Right atrium auricular region (tissue), 2 donors: ENCODE results near the gene GADD45B. TPM values are rescaled to one million over a fixed set of nuclear protein-coding genes. Genes with fewer than 3 reads are reported as not detected.

ENCODE experiments used
- DNase-seq: peaks from one replicate; pipeline ENCODE4 v3.0.0-alpha.2; 2019; ENCODE audit warnings: low spot score
- H3K27ac ChIP-seq, 2 donors: fragments of 200-600 bp; sonication (generic); 1 replicate in 1 of 2; 2 replicates in 1 of 2; pipeline ENCODE4 v1.5.1; 2016 to 2019
- H3K27me3 ChIP-seq, 2 donors: fragments of 200-600 bp; sonication (generic); one replicate each; pipeline versions ENCODE4 v1.5.1 to v1.6.0; 2017 to 2019
- H3K36me3 ChIP-seq: fragments of 200-600 bp; sonication (generic); one replicate; pipeline ENCODE4 v1.5.1; 2016
- H3K4me1 ChIP-seq, 2 donors: fragments of 200-600 bp; sonication (generic); one replicate each; pipeline versions ENCODE4 v1.5.1 to v1.6.0; 2017 to 2019
- H3K4me3 ChIP-seq, 2 donors: fragments of 200-600 bp; sonication (generic); 1 replicate in 1 of 2; 2 replicates in 1 of 2; pipeline ENCODE4 v1.5.1; 2017 to 2019; ENCODE audit warnings: mild to moderate bottlenecking in 1 of 2, moderate library complexity in 1 of 2
- H3K9me3 ChIP-seq, 2 donors: fragments of 200-600 bp; sonication (generic); one replicate each; pipeline ENCODE4 v1.5.1; 2019
- total RNA-seq, 2 donors: library from RNA; depleted of rRNA; stranded (reverse); fragments of >200 nt; gene quantifications; one replicate each; pipeline ENCODE4 v1.1.0, GENCODE V29; 2016
- TF ChIP-seq, protein P1 (sequence below), 2 donors: fragments of 200-600 bp; sonication (generic); IDR thresholded peaks; one replicate each; pipeline ENCODE4 v1.5.1; 2019; ENCODE audit warnings: antibody characterized with exemption in 2 of 2

Gene GADD45B
- total RNA-seq, 2 donors from 2014 or later, result 205 to 218 TPM

DNA sequence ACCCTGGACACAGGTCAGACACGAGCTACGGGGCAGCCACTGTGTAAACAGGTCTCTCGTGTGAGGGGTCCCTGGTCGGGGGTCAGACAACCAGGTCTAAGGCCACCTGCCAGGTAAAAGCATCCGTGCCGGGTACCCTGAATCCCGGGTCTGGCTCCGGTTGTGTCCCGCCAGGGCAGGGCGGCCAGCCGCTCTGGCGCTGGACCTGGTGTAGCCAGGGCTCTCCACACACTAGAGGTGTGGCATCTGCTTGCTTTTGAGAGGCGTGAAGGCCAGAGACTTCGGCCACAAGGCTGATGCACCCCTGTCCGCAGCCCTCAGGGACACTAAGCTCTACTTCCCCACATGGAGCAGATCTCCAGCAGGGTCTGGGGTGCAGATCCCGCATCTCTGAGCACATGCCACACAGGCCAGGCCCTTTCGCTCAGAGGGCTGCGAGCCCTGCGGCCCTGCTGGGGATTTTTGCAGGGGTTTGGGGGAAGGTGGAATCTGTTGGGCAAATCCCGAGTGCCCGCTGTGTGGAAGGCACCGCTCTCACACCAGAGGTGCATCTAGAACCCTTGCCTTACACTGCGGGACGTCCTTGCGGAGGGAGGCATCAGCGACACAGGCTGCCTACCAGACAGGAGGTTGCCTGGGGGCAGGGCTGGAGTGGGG lies 34.7 kb upstream of the GADD45B start:
- Histone ChIP-seq H3K9me3 (no peaks in the 10 kb centered on the region), H3K27ac (no peak overlapping the region), H3K4me3 (no peak overlapping the region), H3K36me3 (peaks cover 12% of the 10 kb centered on the region), H3K4me1 (peaks cover 0 to 2% of the 10 kb centered on the region in 2 donors), H3K27me3 (no peaks in the 10 kb centered on the region)
- TF ChIP-seq, protein P1, sequence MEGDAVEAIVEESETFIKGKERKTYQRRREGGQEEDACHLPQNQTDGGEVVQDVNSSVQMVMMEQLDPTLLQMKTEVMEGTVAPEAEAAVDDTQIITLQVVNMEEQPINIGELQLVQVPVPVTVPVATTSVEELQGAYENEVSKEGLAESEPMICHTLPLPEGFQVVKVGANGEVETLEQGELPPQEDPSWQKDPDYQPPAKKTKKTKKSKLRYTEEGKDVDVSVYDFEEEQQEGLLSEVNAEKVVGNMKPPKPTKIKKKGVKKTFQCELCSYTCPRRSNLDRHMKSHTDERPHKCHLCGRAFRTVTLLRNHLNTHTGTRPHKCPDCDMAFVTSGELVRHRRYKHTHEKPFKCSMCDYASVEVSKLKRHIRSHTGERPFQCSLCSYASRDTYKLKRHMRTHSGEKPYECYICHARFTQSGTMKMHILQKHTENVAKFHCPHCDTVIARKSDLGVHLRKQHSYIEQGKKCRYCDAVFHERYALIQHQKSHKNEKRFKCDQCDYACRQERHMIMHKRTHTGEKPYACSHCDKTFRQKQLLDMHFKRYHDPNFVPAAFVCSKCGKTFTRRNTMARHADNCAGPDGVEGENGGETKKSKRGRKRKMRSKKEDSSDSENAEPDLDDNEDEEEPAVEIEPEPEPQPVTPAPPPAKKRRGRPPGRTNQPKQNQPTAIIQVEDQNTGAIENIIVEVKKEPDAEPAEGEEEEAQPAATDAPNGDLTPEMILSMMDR (IDR thresholded peaks at IDR 0.05), result no peak
- no peak for DNase-seq

DNA sequence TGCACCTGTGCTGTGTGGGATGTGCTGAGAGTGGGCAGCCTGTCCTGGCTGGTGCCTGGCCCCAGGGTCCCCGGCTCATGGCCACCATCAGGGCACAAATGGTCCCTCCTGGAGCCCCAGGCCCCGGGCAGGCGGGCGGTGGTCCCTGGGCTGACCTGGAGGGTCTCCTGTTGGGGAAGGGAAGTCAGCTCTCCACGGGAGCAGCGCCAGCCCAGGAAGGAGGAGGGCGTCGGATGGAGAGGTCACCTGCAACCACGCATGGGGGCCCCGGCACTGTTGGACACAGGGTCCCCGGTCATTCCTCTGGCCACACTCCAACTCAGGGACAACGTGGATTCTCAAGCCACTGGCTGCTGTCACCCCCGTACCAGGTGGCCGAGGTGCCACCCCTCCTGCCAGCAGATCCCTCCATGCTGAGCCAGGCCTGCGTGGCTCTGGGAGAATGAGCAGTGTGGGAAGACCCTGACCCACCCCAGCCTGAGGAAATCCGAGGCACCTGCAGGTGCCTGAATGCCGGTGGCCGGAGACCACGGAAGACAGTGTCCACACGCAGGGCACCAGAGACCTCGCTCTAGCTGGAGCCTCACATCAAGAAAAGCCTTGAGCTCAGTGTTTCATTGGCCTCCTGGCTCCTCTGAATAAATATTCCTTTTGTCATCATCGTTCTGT lies 32.7 kb upstream of the GADD45B start:
- Histone ChIP-seq H3K4me3 (no peak overlapping the region), H3K27me3 (no peaks in the 10 kb centered on the region), H3K27ac (no peak overlapping the region), H3K4me1 (peaks cover 0 to 5% of the 10 kb centered on the region in 2 donors), H3K9me3 (no peaks in the 10 kb centered on the region), H3K36me3 (peaks cover 12% of the 10 kb centered on the region)
- no peak for DNase-seq
- TF ChIP-seq, protein P1 (IDR thresholded peaks at IDR 0.05), result no peak

- DNase-seq, result no peak
Observed at GRCh38 chr19:2443785-2444182, 32.1 kb upstream of the GADD45B start.

GRCh38 chr19:2444251-2445002 lies 31.5 kb upstream of the GADD45B start:
- TF ChIP-seq, protein P1 (IDR thresholded peaks at IDR 0.05), result no peak
- Histone ChIP-seq H3K4me3 (no peak overlapping the region), H3K9me3 (no peaks in the 10 kb centered on the region), H3K27me3 (no peaks in the 10 kb centered on the region), H3K36me3 (peaks cover 12% of the 10 kb centered on the region), H3K27ac (no peak overlapping the region), H3K4me1 (peaks cover 0 to 5% of the 10 kb centered on the region in 2 donors)
- DNase-seq, result no peak

More at GRCh38 chr19:2443785-2444182, 32.1 kb upstream of the GADD45B start:
- no peaks in the 10 kb centered on the region for H3K27me3 ChIP-seq
- H3K27ac ChIP-seq, result no peak overlapping the region
- H3K36me3 ChIP-seq, result peaks cover 12% of the 10 kb centered on the region
- no peaks in the 10 kb centered on the region for H3K9me3 ChIP-seq
- no peak overlapping the region for H3K4me3 ChIP-seq
- TF ChIP-seq, protein P1 (IDR thresholded peaks at IDR 0.05), result no peak
- H3K4me1 ChIP-seq, result peaks cover 0 to 5% of the 10 kb centered on the region in 2 donors

GRCh38 chr19:2446381-2446780 lies 29.5 kb upstream of the GADD45B start:
- Histone ChIP-seq H3K36me3 (peaks cover 12% of the 10 kb centered on the region), H3K27ac (no peak overlapping the region), H3K27me3 (no peaks in the 10 kb centered on the region), H3K4me3 (no peak overlapping the region), H3K4me1 (peaks cover 0 to 5% of the 10 kb centered on the region in 2 donors), H3K9me3 (no peaks in the 10 kb centered on the region)
- TF ChIP-seq, protein P1 (IDR thresholded peaks at IDR 0.05), result no peak
- DNase-seq, result no peak
